Astrocyte (in vitro differentiated cells and primary cell): ENCODE data around the gene PTPN14.

Experiments used
- EZH2 ChIP-seq: IDR thresholded peaks from 2 replicates; pipeline ENCODE4 v1.6.1; 2012; ENCODE audit warnings: mild to moderate bottlenecking, low read length, inconsistent platforms; ENCODE audit not compliant: insufficient read depth
- TF ChIP-seq, protein P1 (sequence below): IDR thresholded peaks from 2 replicates; pipeline ENCODE4 v1.5.1; 2011; ENCODE audit warnings: low read depth, mild to moderate bottlenecking, inconsistent platforms, low read length, moderate library complexity; ENCODE audit not compliant: insufficient read depth

GRCh38 chr1:214391873-214392645, 159.3 kb downstream of the PTPN14 start:
- TF ChIP-seq EZH2 = no peak
- TF ChIP-seq, protein P1, sequence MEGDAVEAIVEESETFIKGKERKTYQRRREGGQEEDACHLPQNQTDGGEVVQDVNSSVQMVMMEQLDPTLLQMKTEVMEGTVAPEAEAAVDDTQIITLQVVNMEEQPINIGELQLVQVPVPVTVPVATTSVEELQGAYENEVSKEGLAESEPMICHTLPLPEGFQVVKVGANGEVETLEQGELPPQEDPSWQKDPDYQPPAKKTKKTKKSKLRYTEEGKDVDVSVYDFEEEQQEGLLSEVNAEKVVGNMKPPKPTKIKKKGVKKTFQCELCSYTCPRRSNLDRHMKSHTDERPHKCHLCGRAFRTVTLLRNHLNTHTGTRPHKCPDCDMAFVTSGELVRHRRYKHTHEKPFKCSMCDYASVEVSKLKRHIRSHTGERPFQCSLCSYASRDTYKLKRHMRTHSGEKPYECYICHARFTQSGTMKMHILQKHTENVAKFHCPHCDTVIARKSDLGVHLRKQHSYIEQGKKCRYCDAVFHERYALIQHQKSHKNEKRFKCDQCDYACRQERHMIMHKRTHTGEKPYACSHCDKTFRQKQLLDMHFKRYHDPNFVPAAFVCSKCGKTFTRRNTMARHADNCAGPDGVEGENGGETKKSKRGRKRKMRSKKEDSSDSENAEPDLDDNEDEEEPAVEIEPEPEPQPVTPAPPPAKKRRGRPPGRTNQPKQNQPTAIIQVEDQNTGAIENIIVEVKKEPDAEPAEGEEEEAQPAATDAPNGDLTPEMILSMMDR = no peak
